GM21528 (cell line): ENCODE measurements around the gene CPE.

Experiments
- ATAC-seq: cut with Tn5 transposase; IDR thresholded peaks from one replicate; pipeline ENCODE4 v1.9.1; 2021; ENCODE audit warnings: mild to moderate bottlenecking, moderate library complexity; ENCODE audit not compliant: unreplicated experiment, low FRiP score

Gene CPE

DNA sequence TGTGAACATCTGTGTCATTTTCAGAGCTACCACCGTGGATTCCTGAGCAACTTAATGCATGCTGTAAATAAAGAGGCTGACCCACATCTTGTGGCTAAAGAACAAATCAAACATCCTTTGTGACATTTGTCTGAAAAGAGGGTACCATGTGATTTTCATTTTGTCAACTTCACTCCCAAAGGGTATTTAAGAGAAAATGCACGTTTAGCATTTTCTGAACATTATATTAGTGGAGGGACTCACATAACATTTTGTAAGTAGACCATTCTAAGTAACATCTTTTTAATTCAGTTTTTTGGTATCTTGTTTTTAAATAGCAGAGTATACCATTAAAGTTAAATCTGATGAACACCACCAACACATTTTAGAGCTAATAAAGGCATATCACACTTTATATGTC is 17.0 kb upstream of the CPE start:
- ATAC-seq: no peak

DNA sequence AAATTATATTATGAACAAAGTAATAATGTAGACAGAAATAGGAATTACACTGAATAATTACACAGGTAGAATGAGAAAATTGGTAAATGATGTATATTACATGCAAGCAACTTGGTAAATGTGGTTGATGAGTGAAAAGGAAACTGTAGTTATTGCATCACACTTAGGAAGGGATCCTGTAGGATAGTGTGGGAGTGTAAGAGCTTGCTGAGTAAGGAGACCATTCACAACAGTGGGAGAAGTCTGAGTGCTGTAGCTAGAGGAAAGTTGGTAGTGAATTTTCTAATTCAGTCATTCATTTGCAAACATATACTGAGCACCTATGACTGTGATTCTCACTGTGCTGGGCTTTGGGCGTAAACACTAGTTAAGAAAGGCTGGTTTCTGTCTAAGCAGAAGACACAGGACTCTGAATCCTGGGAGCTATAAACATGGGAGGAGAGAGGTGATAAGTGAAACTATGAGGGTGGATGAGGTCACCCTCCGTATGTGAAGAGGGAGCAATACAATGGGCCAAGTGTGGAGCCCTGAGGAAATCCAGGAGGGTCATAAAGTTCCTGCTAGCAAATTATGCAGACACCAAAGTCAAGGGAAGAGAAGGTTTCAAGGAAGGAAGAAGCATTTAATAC is 14.2 kb upstream of the CPE start:
- no peak for ATAC-seq

DNA sequence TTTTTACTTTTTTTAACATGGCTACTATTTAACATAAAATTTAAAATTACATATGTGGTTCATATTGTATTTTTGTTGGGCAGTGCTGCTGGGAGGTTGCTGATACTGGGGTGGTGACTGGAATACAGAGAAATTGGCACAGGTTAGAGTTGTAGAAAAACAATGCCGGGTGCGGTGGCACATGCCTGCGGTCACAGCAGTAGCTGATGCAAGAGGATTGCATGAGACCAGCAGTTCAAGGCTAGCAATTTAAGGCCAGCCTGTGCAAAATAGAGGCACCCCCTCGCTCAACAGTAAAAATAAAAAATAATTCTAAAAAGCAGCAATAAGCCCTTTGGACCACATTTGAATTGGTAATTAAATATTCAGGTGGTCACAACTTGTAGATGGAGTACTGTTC is 11.8 kb upstream of the CPE start:
- no peak for ATAC-seq

DNA sequence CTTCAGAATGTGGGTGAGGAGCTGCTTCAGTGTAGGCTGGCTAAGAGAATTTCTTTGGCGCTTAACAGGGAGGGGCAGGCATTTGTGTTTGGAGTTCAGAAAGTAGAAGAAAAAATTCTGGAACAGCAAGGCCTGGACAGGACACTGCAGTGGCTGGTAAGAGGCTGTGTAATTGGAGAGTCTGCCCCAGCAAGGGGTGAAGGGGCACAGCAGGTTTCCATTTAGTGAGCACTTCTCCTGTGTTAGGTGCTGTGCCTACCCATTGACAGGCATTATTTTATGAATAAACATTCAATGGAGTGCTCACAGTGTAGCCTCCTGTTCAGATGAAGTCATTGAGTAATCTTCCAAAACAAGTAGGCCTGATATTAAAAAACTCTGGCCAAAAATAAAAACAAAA is 10.7 kb upstream of the CPE start:
- ATAC-seq: no peak

DNA sequence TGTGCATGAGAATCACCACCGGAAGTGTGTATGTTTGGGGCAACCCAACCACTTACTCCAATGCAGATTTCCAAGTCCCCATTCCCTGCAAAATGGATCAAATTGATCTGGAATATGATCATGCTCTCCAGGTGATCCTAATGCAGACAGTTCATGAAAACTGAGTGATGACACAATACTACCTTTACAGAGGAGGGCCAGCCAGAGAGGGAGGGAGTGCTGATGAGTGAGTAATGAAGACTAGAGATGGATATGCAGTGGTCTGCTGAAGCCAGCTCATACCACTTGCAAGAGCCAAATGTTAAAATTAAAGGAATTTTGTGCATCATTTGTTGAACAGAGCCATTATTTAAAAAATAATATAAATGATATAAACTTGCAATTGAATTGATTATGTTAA is 10.2 kb upstream of the CPE start:
- no peak for ATAC-seq

DNA sequence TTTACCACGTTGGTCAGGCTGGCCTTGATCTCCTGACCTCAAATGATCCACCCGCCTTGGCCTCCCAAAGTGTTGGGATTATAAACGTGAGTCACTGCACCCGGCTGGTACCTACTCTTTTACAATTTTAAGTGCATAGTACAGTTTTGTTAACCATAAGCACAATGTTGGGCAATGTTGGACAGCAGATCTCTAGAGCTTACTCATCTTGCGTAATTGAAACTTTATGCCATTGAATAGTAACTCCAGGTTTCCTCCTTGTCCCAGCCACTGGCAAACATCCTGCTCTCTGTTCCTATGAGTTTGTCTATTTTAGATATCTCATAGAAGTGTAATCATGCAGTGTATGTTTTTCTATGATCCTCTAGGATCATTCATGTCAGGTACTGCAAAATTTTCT is 9.3 kb upstream of the CPE start:
- ATAC-seq: no peak

DNA sequence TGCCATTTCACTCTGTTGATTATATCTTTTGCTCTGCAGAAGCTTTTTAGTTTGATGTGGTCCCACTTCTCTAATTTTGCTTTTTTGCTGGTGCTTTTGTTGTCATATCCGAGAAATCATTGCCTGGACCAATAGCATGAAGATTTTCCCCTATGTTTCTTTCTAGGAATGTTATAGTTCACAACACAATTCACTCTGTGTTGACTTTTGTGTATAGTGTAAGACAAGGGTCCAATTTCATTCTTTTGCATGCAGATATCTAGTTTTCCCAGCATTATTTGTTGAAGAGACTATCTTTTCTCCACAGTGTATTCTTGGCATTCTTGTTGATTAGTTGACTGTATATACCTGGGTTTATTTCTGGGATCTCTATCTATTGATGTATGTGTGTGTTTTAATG is 8.3 kb upstream of the CPE start:
- ATAC-seq: no peak

DNA sequence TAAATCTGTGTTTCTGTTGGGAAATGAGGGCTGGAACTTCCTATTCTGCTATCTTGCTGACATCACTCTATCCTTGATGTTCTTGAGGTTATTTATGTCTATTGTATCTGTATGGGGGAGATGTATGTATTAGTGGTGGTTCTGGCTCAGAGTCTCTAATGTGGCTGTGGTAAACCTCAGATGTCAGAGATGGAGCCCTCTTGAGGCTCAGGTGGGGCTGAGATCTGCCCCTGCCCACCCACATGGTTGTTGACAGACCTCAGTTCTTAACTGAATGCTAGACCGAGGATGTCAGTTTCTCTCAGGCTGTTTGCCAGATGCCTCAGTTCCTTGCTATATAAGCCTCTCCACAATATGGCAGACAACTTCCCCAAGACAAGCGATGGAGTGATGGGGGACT is 3.3 kb upstream of the CPE start:
- ATAC-seq: no peak

DNA sequence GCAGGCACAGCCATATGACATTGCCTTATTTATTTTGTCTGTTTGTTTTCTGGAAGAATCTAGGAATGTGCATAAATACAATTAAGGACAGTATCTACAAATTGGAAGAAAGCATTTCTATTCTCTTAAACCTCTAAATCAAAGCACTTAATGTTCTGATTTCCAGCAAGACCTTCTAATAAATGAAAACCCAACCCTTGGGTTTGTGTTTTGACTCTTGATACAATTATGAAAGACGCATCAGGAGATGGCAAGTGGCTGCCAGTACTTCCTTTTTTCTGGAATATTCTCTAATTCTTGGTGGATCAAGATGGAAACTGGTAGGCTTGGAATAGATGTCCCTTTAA is 437 bp upstream of the CPE start:
- ATAC-seq: no peak

DNA sequence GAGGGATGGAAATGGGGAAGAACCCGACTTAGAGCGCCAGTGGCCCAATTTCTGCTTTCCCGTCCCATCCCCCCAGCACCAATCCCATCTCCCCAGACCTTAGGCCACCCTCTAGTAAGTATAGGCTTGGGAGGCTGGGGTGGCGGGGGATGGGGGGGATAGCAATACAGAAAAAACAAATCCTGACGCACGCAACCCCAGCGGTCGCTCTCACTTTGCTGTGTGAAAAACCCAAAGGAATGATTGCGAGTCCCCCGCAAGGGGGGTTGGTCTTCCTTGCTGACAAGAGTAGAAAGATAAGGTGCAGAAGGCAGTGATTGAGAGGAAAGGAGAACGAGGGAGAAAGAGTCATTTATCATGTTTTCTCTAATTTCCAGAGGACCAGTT is 863 bp downstream of the CPE start:
- no peak for ATAC-seq

DNA sequence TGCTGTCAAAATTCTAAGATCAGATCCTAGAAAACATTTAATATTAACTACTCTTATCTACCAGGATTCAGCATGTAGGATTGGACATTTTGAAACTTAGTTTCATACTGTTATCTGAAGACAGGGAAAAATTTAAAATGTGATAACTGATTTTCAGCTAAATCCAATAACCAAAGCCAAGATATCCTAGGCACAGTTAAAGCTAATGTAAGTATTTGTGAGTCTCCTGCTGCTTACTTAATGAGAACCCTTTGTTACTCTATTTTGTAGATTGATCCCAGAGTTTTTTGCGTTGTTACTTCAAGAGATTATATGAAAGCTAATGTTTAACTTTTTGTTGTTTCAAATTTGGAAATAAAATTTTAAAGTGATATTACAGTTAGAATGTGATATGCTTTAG is 2.0 kb downstream of the CPE start:
- ATAC-seq: no peak

DNA sequence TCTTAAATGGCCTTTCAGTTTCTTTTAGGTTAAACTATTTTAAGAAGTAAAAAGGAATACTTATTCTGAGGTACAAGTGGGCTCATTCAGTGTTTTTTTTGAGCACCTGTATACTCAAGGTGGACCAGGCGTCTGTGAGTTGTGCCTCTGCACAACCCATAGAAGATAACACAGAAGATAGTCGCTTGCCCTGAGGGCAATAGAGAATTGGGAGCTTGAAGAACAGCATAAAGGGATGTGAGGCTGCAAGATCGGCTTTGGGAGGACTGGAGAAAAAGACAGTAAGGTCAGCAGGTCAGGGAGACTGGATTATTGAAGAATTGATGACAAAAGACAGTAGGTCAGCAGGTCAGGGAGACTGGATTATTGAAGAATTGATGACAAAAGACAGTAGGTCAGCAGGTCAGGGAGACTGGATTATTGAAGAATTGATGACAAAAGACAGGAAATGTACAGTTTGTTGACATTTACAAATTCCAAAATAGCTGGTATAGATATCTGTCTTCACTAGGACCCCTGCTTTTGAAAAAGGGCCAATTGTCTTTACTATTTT is 3.1 kb downstream of the CPE start:
- ATAC-seq: no peak

DNA sequence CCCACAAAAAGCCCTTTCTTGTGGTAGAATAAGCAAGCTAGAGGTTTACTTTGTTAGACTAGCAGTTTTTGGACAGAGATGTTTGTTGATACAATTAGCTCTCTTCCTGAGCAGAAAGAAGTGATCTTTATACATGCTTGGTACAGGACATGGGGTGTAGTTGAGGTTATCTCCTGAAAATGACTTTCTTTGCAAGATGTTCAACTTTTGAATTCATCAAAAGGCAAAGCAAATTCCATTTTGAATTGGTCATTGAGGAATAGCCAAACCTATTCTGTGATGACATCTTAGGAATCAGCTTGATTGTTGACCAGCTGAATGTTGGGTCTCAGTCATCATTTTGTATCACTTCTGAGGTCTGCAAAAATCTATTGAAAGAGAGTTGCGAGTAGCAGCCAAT is 3.8 kb downstream of the CPE start:
- ATAC-seq: no peak

DNA sequence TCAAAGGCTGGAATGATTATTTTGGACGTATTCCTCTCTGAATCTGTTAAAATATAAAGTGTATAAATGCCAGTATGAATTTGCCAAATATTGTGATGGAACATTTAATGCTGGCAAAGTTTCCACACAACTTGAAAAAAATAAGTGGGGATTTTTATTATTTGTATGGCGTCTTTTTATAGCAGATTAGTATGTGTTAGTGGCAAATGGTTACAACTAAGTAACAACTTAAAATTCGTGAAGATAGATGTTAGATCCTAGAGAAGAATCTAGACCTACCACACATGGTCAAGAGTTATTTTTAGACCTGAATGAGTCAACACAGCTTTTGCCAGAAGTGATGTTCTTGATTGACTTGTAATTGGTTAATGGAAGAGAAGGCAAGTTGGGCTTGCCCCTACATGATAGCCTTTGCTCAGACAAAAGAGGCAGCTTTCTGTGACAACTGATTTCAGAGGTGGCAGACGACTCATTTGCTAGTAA is 4.8 kb downstream of the CPE start:
- no peak for ATAC-seq

DNA sequence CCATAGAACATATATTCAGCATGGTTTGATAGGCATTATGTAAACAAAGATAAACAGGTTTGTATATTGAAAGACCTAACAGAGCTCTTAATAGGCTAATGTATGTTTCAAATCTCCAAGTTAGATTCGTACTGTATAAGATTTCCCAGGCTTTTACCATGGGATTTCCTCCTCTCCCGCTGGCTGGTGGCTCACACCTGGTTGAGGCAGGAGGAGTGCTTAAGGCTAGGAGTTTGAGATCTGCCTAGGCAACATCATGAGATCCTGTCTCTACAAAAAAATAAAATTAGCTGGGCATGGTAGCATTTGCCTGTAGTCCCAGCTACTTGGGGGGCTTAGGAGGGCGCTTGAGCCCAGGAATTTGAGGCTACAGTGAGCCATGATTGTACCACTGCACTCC is 5.4 kb downstream of the CPE start:
- no peak for ATAC-seq

DNA sequence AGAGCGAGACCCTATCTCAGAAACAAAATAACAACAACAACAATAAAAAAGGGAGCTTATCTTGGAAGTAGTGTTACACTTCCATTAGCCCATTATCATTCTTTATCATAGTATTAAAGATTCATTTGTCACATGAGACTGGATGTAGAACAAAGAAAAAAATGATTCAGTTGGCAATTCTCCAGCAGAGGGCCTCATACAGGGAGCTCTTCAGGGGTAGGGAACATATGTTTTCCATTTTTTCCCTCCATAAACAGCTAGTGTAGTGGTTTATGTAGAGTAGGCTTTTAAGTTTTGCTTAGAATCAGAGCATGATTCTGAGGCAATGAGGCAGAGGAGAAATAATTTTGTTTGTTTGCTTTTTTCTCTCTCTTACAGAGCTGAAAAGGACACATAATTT is 5.8 kb downstream of the CPE start:
- no peak for ATAC-seq

DNA sequence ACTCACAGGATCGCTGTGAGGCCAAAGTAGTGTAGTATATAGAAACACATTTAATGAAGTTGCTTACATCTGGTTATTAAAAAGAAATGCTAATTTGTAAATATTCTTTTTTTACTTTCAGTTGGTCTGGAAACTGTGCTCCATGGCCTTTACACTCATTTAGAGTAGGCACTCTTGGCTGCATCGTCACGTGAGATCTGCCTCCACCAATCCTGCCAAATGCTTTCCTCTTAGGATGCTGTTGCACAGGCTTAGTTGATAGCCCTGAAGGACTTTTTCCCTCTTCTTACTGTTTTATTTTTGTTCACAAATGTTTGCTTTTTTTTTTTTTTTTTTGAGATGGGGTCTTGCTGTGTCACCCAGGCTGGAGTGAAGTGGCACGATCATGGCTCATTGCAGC is 6.3 kb downstream of the CPE start:
- ATAC-seq: no peak

DNA sequence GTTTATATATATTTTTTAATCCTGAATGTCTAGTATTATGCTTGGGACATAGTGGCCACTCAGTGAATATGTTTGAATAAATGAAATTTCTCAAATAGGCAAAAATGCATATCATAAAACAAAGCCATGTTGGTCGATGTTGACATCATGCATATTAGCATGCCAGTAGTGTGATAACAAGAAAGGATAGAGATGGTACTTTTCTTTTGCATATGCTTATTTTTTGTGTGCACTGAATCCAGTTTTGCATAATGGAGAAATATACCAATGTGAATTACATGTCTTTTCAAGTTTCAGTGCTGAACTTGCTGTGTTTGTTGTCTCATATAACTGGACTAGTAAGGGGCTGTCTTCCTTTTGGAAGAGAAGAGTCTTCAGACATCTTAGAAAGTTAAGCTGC is 7.5 kb downstream of the CPE start:
- ATAC-seq: no peak

DNA sequence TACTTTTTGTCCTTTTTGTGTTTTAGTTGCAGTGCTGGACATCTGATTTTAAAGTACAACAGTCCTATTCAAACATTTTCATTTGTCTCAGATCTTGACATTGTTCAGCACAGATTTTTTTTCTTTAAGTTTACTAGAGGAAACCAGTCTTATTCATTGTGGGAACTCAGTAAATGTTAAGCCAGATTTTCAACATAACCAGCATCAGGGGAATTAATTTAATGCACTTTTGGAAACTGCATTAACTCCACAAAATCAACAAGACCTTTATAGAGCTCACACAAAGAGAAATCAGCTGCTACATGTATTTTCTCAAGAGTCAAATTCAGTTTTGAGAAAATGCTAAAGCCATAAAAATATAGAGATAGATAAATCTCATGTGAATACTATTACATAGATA is 9.9 kb downstream of the CPE start:
- ATAC-seq: no peak

DNA sequence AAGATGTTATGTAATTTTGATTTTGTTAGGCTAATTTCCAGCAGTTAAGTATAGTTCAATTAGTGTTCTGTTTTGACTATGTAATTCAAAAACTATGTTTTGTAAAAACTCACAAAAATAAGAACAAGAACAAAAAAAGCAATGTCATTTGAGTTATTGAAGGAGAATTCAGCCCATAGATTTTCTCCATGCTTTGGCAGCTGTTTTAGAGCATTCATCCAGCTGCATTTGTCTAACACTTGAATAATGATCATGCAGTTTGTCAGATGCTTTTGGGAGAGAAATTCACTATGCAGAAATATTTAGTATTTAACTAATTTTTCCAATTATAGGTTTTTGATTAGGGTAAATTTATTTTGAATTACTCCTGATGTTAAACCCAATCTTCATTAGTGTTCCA is 14.2 kb downstream of the CPE start:
- no peak for ATAC-seq

DNA sequence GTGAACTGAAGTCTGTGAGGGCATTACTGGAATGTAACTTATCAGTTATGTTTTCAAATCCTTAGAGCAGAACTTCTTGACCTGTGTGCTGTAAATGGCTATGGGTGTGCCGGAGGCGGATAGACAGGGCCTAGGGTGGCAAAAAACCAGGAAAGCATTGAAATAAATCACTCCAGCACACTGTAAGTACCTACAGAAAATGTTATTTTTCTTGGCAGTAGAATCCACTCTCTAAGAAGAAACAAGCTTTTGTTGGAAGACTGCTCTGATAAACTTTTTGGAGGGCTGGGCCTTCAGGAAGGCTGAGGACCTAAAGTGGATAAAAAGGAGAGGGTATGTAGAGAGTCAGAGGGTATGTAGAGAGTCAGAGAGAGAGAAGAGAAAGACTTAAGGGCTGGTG is 14.9 kb downstream of the CPE start:
- no peak for ATAC-seq

DNA sequence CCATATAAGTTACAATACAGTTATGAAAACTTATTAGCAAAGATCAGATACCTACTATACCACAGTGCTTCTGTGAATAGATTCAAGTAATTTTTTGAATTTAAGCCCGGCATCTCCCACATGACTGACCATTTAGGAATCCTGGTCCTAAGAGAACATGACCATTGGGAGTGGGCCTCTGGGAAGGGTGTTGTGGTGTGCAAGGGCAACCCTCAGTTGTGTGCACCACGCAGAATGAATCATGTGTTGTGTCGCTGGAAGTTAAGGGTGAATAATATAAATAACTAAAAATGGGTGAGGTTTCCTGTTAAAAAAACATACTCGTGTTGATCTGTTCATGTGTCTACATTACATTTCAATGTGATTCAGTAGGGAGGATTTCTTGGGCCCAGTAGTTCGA is 15.5 kb downstream of the CPE start:
- no peak for ATAC-seq

DNA sequence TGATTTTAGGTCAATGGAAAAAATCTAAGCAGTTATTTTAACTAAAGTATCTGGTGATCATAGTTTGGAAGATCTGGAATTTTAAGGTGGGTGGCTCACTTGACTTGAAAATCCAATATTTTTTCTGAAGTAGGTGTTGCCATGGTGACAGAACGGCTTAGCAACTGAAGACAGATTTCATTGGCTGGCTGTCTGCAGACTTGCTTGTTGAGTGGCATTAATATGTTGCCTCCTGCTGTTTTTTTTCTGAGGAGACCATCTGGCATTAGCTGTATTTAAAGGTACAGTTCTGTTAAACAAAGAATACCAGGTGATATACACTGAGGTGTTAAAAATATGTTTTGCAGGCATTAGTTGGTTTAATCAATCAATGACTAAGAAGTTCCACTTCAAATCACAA is 19.8 kb downstream of the CPE start:
- ATAC-seq: peak; percentile 70
